Thyroid gland (tissue), 4 donors: Measurements from ENCODE around the gene GLG1.
A peak's percentile ranks its signal among the peaks of the same experiment; 100 is the strongest.

Source experiments
- CTCF ChIP-seq, 6 experiments: fragments of 200-600 bp in 3 of 6; fragments of 450-650 bp in 3 of 6; sonication (generic) in 3 of 6; IDR thresholded peaks; one replicate each; pipeline ENCODE4 v1.5.1; 2016 to 2019; ENCODE audit warnings: antibody characterized with exemption in 6 of 6, mild to moderate bottlenecking in 2 of 6, inconsistent platforms in 1 of 6, moderate library complexity in 1 of 6
- POLR2A ChIP-seq, 2 donors: fragments of 450-650 bp; IDR thresholded peaks; one replicate each; pipeline ENCODE4 v1.6.1; 2017; ENCODE audit warnings: antibody characterized with exemption in 2 of 2, mild to moderate bottlenecking in 2 of 2, moderate library complexity in 1 of 2

GRCh38 chr16:74650966-74651567 lies 44.2 kb upstream of the GLG1 start:
- TF ChIP-seq CTCF (IDR thresholded peaks at IDR 0.05) (peak in 1 of 6 experiments; percentile 50), POLR2A (IDR thresholded peaks at IDR 0.05) (no peak)
